Activated CD4-positive, alpha-beta T cell treated with anti-CD3 and anti-CD28 coated beads, Interleukin-2, amount 50 U/mL, for 16 hours (primary cell): ENCODE results near the gene TMEM106B.
"Not testable (repeated sequence)": the region's sequence is repeated elsewhere in the genome, so short reads cannot be mapped to it uniquely, and the experiment has no call there.

Source experiments
- DNase-seq: peaks from one replicate; pipeline ENCODE4 v3.0.0-alpha.2; 2020

TMEM106B gene

GRCh38 chr7:12211054-12211710 lies at the start of gene TMEM106B:
TSS of gene TMEM106B (plus strand) at chr7:12211294. CDS start at chr7:12214811, 3,517 bp downstream.
- peak; percentile 97 for DNase-seq

DNA sequence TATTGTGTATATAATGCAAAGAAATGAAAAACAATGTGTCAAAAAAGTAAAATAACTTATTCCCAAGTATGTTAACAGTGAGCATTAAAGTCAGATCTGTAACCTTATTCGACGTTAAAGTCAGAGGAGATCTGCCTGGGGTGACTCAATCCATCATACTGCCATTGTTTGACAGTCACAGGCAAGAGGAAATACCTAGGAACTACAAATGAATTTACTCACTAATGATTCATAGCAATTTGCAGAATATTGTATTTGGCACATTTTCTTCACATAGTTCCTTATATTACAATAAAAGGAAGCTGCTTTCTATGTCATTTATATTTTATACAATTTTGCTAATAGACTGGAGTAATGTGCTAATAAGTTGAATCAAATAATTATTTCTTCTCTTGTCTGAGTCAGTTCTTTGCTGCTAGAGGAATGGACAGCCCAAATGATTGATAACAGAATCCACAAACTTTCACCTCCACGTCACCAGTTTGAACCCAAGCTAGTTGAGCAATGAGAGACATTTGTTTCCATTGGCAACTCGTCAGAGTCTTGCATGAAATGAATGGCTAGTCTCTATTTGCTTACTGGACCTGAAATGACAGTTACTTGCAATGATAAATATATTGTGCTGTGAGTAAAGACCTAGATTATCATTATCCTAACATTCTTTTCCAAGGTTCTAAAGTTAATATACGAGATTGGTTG lies 48.5 kb upstream of the TMEM106B start:
- no peak for DNase-seq

GRCh38 chr7:12168065-12168464 lies 43.0 kb upstream of the TMEM106B start:
- not testable (repeated sequence) for DNase-seq

GRCh38 chr7:12169981-12170820 lies 40.9 kb upstream of the TMEM106B start:
- DNase-seq = peak; percentile 30

GRCh38 chr7:12173671-12174070 lies 37.4 kb upstream of the TMEM106B start:
- no peak for DNase-seq

DNA sequence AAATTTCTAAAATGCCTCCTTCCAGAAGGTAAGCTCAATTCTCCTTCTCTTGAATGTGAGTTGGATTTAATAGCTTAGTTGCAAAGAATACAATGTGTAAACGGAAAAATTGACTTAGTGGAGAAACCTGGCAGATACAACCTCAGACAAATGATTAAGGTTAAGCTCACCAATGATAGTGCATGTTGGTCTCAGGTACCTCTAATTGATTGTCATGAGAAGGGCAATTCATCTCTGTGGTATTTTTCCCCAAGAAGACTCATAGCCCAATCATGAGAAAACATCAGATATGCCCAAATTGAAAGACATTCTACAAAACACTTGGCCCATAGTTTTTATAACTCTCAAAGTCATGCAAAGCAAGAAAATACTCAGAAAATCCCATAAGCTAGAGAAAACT lies 36.2 kb upstream of the TMEM106B start:
- no peak for DNase-seq

DNA sequence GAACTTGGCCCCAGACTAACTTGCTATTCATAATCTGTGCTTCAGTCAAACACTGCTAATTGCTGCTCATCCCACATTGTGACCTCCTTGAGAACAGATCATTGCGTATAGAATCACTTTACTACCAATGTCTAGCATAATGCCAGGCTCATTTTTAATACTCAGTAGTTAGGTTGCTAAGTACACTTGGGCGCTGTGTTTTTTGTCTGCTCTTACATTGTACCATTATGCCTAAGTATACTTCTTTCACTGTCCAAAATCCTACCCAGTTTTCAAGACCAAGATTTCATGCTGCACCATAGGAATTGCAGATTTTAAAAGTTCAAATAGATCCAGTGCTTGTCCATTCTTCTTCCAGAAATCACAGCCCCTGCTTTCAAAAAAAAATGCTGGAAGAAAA lies 32.8 kb upstream of the TMEM106B start:
- no peak for DNase-seq

DNA sequence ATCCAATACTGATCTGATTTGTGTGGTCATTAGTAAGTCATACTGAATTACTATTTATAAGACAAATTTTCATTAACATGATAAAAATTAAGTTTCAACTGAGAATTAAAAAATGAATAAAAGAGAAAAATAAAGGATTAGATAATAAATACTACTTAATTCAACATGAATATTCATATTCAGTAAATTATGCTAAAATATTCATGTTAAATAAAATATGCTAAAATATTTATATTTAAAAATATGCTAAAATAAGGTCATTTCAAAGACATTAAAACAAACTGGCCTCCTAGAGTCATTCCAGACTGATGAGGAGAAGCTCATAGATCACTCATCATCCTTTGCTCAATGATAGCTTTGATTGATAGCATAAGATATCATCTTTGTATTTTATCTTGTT lies 16.7 kb upstream of the TMEM106B start:
- DNase-seq = no peak

GRCh38 chr7:12196386-12196785 lies 14.7 kb upstream of the TMEM106B start:
- DNase-seq = no peak

DNA sequence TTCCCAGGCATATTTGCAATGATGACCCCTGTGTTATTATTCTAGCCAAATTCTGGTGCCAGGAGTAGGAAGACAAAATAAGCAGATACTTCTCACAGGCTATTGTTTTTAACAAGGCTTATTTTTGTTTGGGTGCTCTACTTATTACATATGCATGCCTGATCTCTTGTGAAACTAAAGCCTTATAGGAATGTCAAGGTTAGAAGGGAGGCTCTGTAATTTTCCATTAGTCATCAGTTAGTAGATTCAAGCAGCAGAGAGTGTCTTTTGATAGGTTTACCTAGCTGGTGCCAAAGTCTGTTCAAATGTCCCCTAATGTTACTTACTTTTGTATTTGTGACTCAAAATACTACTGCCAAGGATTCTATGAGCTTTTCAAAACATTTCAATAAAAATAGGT lies 11.7 kb upstream of the TMEM106B start:
- DNase-seq = no peak

GRCh38 chr7:12207046-12207445 lies 4.0 kb upstream of the TMEM106B start:
- DNase-seq = no peak

DNA sequence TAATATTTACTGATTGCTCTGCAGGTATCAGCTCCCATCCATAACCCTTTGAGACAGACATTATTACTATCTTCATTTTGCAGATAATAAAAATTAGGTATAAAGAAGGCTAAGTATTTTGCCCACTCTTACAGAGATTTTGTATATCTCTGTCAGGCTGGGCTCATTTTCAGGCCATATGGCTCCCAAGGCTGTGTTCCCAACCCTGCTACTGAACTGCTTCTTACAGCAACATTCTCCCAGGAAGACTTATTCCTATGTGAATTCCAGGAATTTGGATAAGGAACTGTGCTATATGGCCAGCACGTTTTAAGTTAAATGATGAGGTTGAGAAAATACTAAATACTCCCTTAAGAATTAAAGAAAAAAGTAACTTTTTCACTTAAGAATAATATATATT lies 1.9 kb upstream of the TMEM106B start:
- no peak for DNase-seq

- DNase-seq = no peak
Observed at GRCh38 chr7:12210179-12211053, 678 bp upstream of the TMEM106B start.

GRCh38 chr7:12211711-12212485 lies 804 bp downstream of the TMEM106B start:
- no peak for DNase-seq

- no peak for DNase-seq
Observed at GRCh38 chr7:12217311-12217710, 6.2 kb downstream of the TMEM106B start.

DNA sequence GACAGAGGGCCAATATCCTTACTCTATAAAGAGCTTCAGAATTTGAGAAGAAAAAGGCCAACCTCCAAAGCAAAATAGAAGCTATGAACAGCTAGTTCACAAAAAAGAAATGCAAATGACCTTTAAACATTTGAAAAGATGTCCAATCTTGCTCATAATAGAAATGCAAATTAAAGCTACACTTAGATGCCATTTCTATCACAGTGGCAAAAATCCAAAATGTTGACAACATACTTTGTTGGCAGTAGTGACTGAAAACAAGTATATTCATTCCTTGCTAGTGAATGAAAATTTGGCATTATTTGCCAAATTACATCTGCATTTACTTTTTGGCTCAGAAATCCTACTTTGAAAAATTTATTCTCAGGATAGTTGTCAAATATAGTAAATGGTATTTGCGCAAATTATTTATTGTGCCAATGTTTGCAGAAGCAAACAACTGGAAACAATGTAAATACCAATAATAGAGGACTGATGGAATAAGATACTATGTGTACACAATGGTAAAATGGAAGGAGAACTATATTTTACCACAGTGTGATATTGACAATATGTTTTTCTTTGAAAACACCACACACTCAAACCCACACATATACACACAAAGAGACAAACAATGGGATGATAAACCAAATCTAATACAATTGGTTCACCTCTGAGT lies 9.4 kb downstream of the TMEM106B start:
- no peak for DNase-seq

DNA sequence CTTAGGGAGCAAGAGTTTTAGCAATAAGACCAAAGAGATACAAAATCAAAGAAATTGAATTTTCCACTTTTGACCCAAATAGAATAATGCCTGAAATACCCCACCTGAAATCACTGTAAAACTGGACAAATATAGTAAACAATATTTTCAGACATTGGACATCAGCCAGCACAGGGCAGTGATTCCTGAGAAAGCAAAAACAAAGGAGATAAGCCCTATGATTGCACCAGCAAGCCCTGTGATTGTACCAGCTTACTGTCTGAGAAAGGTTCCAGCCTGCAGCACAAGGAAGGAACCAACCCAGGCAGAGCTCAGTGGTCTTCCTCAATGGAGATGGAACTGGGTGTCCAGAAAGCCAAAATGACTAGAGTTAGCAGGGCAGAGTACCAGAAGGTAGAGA lies 10.3 kb downstream of the TMEM106B start:
- no peak for DNase-seq

- peak; percentile 20 for DNase-seq
Observed at GRCh38 chr7:12222889-12223579, 11.9 kb downstream of the TMEM106B start.

DNA sequence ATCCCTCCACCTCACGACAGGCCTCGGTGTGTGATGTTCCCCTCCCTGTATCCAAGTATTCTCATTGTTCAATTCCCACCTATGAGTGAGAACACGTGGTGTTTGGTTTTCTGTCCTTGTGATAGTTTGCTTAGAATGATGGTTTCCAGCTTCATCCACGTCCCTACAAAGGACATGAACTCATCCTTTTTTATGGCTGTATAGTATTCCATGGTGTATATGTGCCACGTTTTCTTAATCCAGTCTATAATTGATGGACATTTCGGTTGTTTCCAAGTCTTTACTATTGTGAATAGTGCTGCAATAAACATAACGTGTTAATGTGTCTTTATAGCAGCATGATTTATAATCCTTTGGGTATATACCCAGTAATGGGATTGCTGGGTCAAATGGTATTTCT lies 13.9 kb downstream of the TMEM106B start:
- not testable (repeated sequence) for DNase-seq

DNA sequence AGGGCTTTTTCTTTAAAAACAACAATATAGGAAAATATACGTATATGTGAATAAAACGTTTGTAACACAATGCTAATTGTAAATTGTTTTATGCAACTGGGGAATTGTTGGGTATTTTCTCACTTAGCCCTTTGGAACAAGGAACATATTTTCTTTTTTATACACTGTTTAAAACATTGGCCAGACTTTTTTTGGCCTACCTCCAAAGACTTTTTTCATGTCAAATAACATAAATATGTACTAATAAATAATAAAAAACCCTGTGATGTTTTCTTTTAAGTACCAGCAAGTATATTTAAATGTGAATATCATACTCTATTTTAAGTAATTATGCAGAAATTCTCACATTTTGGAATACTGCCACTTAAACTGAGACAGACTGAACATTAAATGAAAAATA lies 15.7 kb downstream of the TMEM106B start:
- no peak for DNase-seq

DNA sequence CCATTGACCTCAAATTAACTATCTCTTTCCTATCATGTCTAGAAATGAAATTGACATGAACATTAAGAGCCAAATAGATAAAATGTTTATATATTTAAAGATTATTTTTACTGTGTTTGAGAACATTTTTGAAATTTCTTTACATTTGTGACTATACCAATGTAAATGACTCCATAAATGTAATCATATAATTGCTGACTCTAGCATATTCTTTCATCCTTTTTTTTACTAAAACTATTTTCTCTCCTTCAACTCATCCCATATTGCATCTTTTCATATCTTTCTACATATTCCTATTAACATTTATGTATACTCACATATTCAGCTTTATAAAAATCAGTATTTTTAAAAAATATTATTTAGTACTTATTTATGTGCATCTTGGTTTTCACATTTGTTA lies 16.9 kb downstream of the TMEM106B start:
- DNase-seq = no peak
